Mesothelial cell of epicardium (in vitro differentiated cells): ENCODE measurements around the gene MYCBPAP. TPM values are rescaled to one million over a fixed set of nuclear protein-coding genes. Genes with fewer than 3 reads are reported as not detected.

Source experiments
- DNase-seq, 2 experiments: peaks; one replicate each; pipeline ENCODE4 v3.0.0; 2021; ENCODE audit warnings: low spot score in 2 of 2; ENCODE audit not compliant: unreplicated experiment in 2 of 2
- H3K27ac Mint-ChIP-seq: 2 replicates; pipeline ENCODE4 v1.8.0; 2021; ENCODE audit warnings: mixed read lengths
- H3K27me3 Mint-ChIP-seq: 2 replicates; pipeline ENCODE4 v1.8.0; 2021; ENCODE audit warnings: low read depth, mixed read lengths
- H3K36me3 Mint-ChIP-seq: 2 replicates; pipeline ENCODE4 v1.8.0; 2021; ENCODE audit warnings: mixed read lengths
- H3K4me1 Mint-ChIP-seq: 2 replicates; pipeline ENCODE4 v1.8.0; 2021; ENCODE audit warnings: mixed read lengths
- H3K4me3 Mint-ChIP-seq: 2 replicates; pipeline ENCODE4 v1.8.0; 2021; ENCODE audit warnings: mild to moderate bottlenecking, moderate library complexity, mixed read lengths
- H3K9me3 Mint-ChIP-seq: 2 replicates; pipeline ENCODE4 v1.8.0; 2021; ENCODE audit warnings: mixed read lengths
- CTCF ChIP-seq: fragments of 200-600 bp; sonication (generic); IDR thresholded peaks from one replicate; pipeline ENCODE4 v1.5.0; 2021; ENCODE audit warnings: antibody characterized with exemption; ENCODE audit not compliant: unreplicated experiment
- total RNA-seq: library from RNA; stranded (reverse); gene quantifications from 3 replicates; pipeline ENCODE4 v1.2.1, GENCODE V29; 2021

The MYCBPAP gene
- total RNA-seq, 1 donor from 2014 or later = 5.1 TPM

- Mint-ChIP-seq H3K27ac (no peak overlapping the region), H3K4me3 (no peak overlapping the region)
- TF ChIP-seq CTCF = no peak
These were observed 62.3 kb downstream of the MYCBPAP start for GRCh38 chr17:50570528-50570927.

GRCh38 chr17:50571681-50572080, 63.4 kb downstream of the MYCBPAP start:
- peaks cover 1% of the 10 kb centered on the region for H3K36me3 Mint-ChIP-seq

More at GRCh38 chr17:50570528-50570927, 62.3 kb downstream of the MYCBPAP start:
- H3K4me1 Mint-ChIP-seq = peaks cover 39% of the 10 kb centered on the region
- no peak for DNase-seq
- H3K9me3 Mint-ChIP-seq = no peaks in the 10 kb centered on the region
- peaks cover 1% of the 10 kb centered on the region for H3K36me3 Mint-ChIP-seq
- H3K27me3 Mint-ChIP-seq = peaks cover 25% of the 10 kb centered on the region

GRCh38 chr17:50572541-50572940, 64.3 kb downstream of the MYCBPAP start:
- H3K9me3 Mint-ChIP-seq = no peaks in the 10 kb centered on the region
- no peak overlapping the region for H3K27ac Mint-ChIP-seq
- peaks cover 5% of the 10 kb centered on the region for H3K27me3 Mint-ChIP-seq
- no peak overlapping the region for H3K4me3 Mint-ChIP-seq
- DNase-seq = no peak
- H3K4me1 Mint-ChIP-seq = peaks cover 21% of the 10 kb centered on the region
- peaks cover 1% of the 10 kb centered on the region for H3K36me3 Mint-ChIP-seq
- TF ChIP-seq CTCF = no peak

More at GRCh38 chr17:50571681-50572080, 63.4 kb downstream of the MYCBPAP start:
- DNase-seq = no peak
- Mint-ChIP-seq H3K27ac (no peak overlapping the region), H3K4me1 (peaks cover 29% of the 10 kb centered on the region), H3K4me3 (no peak overlapping the region), H3K27me3 (peaks cover 14% of the 10 kb centered on the region), H3K9me3 (no peaks in the 10 kb centered on the region)
- no peak for TF ChIP-seq CTCF

- H3K27me3 Mint-ChIP-seq = no peaks in the 10 kb centered on the region
- peaks cover 1% of the 10 kb centered on the region for H3K36me3 Mint-ChIP-seq
- H3K4me3 Mint-ChIP-seq = no peak overlapping the region
- H3K27ac Mint-ChIP-seq = no peak overlapping the region
- TF ChIP-seq CTCF = no peak
- no peaks in the 10 kb centered on the region for H3K9me3 Mint-ChIP-seq
- no peak for DNase-seq
- peaks cover 19% of the 10 kb centered on the region for H3K4me1 Mint-ChIP-seq
These were observed 65.8 kb downstream of the MYCBPAP start for GRCh38 chr17:50573866-50574611.

GRCh38 chr17:50575581-50576210, 67.5 kb downstream of the MYCBPAP start:
- no peaks in the 10 kb centered on the region for H3K27me3 Mint-ChIP-seq
- H3K36me3 Mint-ChIP-seq = peaks cover 1% of the 10 kb centered on the region
- TF ChIP-seq CTCF = no peak
- no peaks in the 10 kb centered on the region for H3K9me3 Mint-ChIP-seq
- no peak for DNase-seq
- H3K4me1 Mint-ChIP-seq = peaks cover 11% of the 10 kb centered on the region
- no peak overlapping the region for H3K27ac Mint-ChIP-seq
- no peak overlapping the region for H3K4me3 Mint-ChIP-seq
